Body of pancreas (tissue), 4 donors: Measurements from ENCODE around the gene VNN1.

Source experiments
- POLR2A ChIP-seq, 3 donors: fragments of 450-650 bp; IDR thresholded peaks; one replicate each; pipeline ENCODE4 v1.6.1; 2016; ENCODE audit warnings: antibody characterized with exemption in 3 of 3, mild to moderate bottlenecking in 2 of 3
- TF ChIP-seq, protein P1 (sequence below), 7 experiments: fragments of 450-650 bp in 4 of 7; fragments of 200-600 bp in 3 of 7; sonication (generic) in 3 of 7; IDR thresholded peaks; one replicate each; pipeline ENCODE4 v1.5.1; 2016 to 2019; ENCODE audit warnings: antibody characterized with exemption in 7 of 7

DNA sequence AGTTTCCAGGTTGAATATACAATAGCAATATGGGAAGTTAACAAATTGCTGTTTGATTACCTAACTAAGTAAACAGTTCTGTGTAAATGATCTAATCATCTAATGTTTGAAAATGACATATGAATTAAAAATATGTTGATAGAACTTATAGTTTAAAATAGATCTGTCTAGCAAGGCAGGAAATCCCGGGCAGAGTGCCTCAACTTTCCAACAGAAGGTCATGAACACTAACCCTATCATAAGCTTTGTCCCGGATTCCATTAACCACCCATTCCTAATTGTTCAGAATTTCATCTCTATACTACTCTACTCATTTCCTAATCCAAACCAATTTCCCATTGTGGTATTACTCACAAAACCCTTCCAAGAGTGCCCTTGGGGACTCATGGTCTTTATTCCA, 65.0 kb downstream of the VNN1 start:
- TF ChIP-seq, protein P1, sequence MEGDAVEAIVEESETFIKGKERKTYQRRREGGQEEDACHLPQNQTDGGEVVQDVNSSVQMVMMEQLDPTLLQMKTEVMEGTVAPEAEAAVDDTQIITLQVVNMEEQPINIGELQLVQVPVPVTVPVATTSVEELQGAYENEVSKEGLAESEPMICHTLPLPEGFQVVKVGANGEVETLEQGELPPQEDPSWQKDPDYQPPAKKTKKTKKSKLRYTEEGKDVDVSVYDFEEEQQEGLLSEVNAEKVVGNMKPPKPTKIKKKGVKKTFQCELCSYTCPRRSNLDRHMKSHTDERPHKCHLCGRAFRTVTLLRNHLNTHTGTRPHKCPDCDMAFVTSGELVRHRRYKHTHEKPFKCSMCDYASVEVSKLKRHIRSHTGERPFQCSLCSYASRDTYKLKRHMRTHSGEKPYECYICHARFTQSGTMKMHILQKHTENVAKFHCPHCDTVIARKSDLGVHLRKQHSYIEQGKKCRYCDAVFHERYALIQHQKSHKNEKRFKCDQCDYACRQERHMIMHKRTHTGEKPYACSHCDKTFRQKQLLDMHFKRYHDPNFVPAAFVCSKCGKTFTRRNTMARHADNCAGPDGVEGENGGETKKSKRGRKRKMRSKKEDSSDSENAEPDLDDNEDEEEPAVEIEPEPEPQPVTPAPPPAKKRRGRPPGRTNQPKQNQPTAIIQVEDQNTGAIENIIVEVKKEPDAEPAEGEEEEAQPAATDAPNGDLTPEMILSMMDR (IDR thresholded peaks at IDR 0.05) = no peak
- no peak for TF ChIP-seq POLR2A (IDR thresholded peaks at IDR 0.05)
